WERI-Rb-1 (cell line): ENCODE measurements around the gene TNKS1BP1.

Source experiments
- DNase-seq: peaks from one replicate; pipeline ENCODE4 v3.0.0-alpha.2; 2020
- H3K27ac ChIP-seq: fragments of 250-450 bp; sonication (Bioruptor Pico); 2 replicates; pipeline ENCODE4 v1.5.1; 2020; ENCODE audit warnings: mild to moderate bottlenecking, moderate library complexity
- H3K27me3 ChIP-seq: fragments of 250-450 bp; sonication (Bioruptor Pico); 2 replicates; pipeline ENCODE4 v1.5.1; 2021; ENCODE audit warnings: mild to moderate bottlenecking, low read depth, moderate library complexity; ENCODE audit not compliant: insufficient read depth, severe bottlenecking
- H3K36me3 ChIP-seq: fragments of 250-450 bp; sonication (Bioruptor Pico); 2 replicates; pipeline ENCODE4 v1.5.1; 2020; ENCODE audit warnings: mild to moderate bottlenecking, moderate library complexity
- H3K4me3 ChIP-seq: 2 replicates; pipeline ENCODE4 v1.5.1; 2011; ENCODE audit warnings: low read depth, mild to moderate bottlenecking, control low read depth, low read length
- H3K9me3 ChIP-seq: fragments of 250-450 bp; sonication (Bioruptor Pico); 2 replicates; pipeline ENCODE4 v1.5.1; 2021; ENCODE audit warnings: mild to moderate bottlenecking, moderate library complexity; ENCODE audit not compliant: severe bottlenecking
- TF ChIP-seq, protein P1 (sequence below): IDR thresholded peaks from 2 replicates; pipeline ENCODE4 v1.5.1; 2011; ENCODE audit warnings: low read depth, mild to moderate bottlenecking, control low read depth, inconsistent platforms, low read length

Gene TNKS1BP1

DNA sequence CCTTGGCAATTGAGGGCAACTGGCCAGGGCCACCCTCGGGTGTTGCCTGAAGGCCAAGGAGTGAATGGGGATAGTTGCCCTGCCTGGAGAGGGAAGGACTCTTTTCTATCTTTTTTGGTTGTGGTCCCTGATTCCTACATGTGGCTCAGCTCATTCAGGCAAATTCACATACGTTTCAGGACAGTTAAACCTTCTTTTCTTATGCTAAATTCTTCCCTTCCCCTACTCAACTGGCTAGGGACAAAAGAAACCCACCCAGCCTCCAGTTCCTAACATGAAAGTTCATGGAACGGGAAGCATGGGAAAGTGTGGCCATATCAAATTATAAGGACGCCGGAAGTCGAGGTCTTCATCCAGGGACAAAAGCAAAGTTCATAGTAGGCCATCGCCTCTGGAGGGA, 61.4 kb downstream of the TNKS1BP1 start:
- H3K9me3 ChIP-seq, result peaks cover 7% of the 10 kb centered on the region
- peaks cover 18% of the 10 kb centered on the region for H3K27me3 ChIP-seq
- TF ChIP-seq, protein P1, sequence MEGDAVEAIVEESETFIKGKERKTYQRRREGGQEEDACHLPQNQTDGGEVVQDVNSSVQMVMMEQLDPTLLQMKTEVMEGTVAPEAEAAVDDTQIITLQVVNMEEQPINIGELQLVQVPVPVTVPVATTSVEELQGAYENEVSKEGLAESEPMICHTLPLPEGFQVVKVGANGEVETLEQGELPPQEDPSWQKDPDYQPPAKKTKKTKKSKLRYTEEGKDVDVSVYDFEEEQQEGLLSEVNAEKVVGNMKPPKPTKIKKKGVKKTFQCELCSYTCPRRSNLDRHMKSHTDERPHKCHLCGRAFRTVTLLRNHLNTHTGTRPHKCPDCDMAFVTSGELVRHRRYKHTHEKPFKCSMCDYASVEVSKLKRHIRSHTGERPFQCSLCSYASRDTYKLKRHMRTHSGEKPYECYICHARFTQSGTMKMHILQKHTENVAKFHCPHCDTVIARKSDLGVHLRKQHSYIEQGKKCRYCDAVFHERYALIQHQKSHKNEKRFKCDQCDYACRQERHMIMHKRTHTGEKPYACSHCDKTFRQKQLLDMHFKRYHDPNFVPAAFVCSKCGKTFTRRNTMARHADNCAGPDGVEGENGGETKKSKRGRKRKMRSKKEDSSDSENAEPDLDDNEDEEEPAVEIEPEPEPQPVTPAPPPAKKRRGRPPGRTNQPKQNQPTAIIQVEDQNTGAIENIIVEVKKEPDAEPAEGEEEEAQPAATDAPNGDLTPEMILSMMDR, result no peak
- no peaks in the 10 kb centered on the region for H3K36me3 ChIP-seq
- H3K4me3 ChIP-seq, result no peak overlapping the region
- DNase-seq, result no peak
- H3K27ac ChIP-seq, result no peak overlapping the region

DNA sequence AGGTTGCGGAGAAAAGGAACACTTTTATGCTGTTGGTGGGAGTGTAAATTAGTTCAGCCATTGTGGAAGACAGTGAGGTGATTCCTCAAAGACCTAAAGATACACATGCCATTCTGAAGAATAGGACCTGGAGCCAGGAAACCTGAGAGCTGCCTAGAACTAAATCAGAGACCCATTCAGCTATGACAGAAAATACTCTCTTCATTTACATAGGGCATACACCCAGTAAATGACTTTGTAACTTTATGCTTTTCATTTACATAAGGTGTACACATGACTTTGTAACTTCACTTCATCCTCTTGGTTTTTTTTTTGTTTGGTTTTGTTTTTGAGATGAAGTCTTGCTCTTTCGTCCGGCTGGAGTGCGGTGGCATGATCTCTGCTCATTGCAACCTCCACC, 62.6 kb downstream of the TNKS1BP1 start:
- DNase-seq, result no peak
- no peak overlapping the region for H3K27ac ChIP-seq
- TF ChIP-seq, protein P1, result no peak

DNA sequence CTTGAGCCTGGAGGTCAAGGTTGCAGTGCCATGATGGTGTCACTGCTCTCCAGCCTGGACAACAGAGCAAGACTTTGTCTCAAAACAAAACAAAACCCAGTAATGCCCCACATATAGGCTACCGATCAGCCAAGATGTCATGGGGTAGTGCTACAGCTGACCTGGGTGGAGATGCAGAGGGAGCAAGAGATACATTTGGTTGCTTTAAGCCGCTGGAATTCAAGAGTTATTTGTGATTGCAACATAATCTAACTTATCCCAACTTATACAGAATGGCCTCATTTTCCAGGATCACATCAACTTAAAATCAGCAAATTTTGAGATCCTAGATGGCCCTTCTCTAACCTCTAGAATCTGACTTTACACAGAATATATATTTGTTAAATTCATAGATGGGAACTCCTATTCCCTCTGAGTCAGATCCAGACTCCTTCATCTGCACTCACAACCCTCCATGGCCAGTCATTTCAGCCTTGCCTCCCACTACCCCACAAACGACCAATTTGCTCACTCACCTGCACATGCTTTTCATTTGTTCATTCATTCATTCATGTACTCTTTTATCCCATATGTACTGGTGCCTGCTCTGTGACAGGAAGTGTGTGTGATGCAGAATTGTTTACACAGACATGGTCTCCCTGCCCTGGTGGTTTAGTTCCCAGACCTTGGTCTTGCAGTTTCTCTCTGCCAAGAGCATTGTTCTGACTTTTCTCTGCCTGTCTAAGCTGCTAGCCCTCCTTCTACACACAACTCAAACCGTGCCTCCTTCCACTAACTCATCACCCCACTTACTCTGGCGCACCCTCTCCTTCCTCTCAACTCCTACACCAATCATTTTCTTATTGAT, 63.6 kb downstream of the TNKS1BP1 start:
- Histone ChIP-seq H3K27ac (no peak overlapping the region), H3K4me3 (no peak overlapping the region), H3K36me3 (no peaks in the 10 kb centered on the region), H3K27me3 (peaks cover 18% of the 10 kb centered on the region), H3K9me3 (no peaks in the 10 kb centered on the region)
- no peak for DNase-seq
- TF ChIP-seq, protein P1, result no peak

More for the DNA sequence above, 62.6 kb downstream of the TNKS1BP1 start:
- H3K4me3 ChIP-seq, result no peak overlapping the region
- peaks cover 18% of the 10 kb centered on the region for H3K27me3 ChIP-seq
- no peaks in the 10 kb centered on the region for H3K36me3 ChIP-seq
- H3K9me3 ChIP-seq, result peaks cover 3% of the 10 kb centered on the region

DNA sequence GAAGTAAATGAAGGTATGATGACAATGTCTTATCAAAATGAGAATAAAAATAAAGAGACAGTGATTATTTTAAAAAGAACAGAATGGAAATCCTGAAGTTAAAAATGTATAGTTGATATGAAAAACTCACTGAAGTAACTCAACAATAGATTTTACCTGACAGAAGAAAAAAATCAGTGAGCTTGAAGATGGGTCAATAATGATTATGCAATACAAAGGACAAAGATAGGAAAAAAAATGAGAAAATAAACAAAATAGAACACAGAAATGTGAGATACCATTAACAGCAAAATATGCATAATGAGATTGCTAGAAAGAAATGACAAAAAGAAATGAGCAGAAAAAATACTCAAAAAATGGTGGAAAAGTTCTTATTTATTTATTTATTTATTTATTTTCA, 68.6 kb downstream of the TNKS1BP1 start:
- H3K27me3 ChIP-seq, result peaks cover 56% of the 10 kb centered on the region
- H3K27ac ChIP-seq, result no peak overlapping the region
- no peak overlapping the region for H3K4me3 ChIP-seq
- H3K36me3 ChIP-seq, result no peaks in the 10 kb centered on the region
- TF ChIP-seq, protein P1, result no peak
- H3K9me3 ChIP-seq, result no peaks in the 10 kb centered on the region
- no peak for DNase-seq

DNA sequence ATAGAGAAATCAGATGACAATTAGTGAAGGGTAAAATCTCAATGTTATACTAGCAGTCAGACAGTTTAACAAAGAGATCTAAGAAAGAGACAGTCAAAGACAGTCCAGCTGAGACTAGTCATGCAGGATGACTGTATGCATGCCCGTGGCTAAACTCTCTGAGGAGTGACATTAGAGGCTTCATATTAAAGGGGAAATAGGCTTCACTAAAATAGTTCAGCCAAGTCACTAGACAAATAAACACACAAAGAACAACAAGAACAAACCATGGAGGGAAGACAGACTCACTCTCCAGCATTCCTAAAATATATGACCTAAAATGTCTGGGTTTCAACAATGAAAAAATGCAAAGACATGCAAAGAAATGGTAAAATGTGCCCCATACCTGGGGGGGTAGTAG, 69.1 kb downstream of the TNKS1BP1 start:
- TF ChIP-seq, protein P1, result no peak
- no peak for DNase-seq
- Histone ChIP-seq H3K4me3 (no peak overlapping the region), H3K27ac (no peak overlapping the region), H3K27me3 (peaks cover 56% of the 10 kb centered on the region), H3K9me3 (no peaks in the 10 kb centered on the region), H3K36me3 (no peaks in the 10 kb centered on the region)

- H3K9me3 ChIP-seq, result no peaks in the 10 kb centered on the region
- no peaks in the 10 kb centered on the region for H3K36me3 ChIP-seq
- TF ChIP-seq, protein P1, result no peak
- H3K27ac ChIP-seq, result no peak overlapping the region
- DNase-seq, result no peak
- H3K27me3 ChIP-seq, result peaks cover 58% of the 10 kb centered on the region
- H3K4me3 ChIP-seq, result no peak overlapping the region
Observed at GRCh38 chr11:57254631-57255030, 70.1 kb downstream of the TNKS1BP1 start.
